ENCODE data around the gene PTGFRN. TPM values are rescaled to one million over a fixed set of nuclear protein-coding genes. Genes with fewer than 3 reads are reported as not detected.
A peak's percentile ranks its signal among the peaks of the same experiment; 100 is the strongest.

The PTGFRN gene
- total RNA-seq, 4 donors from 2014 or later, result 40.6 to 68.7 (median 56.0) TPM

GRCh38 chr1:116902027-116902426 is 7.7 kb upstream of the PTGFRN start:
- Histone ChIP-seq H3K36me3 (no peaks in the 10 kb centered on the region), H3K27ac (no peak overlapping the region), H3K4me3 (no peak overlapping the region), H3K27me3 (no peaks in the 10 kb centered on the region), H3K4me1 (peaks cover 0 to 8% (median 0%) of the 10 kb centered on the region in 3 donors), H3K9me3 (no peaks in the 10 kb centered on the region)
- TF ChIP-seq POLR2A (IDR thresholded peaks at IDR 0.05), result no peak
- TF ChIP-seq CTCF (IDR thresholded peaks at IDR 0.05), result no peak
- intact Hi-C loops (cut with DNase I), result no loop called here
- 54 to 63% methylated on average over 4 of the region's 5 CpGs for WGBS, 2 donors
- no peak for DNase-seq

GRCh38 chr1:116902723-116903383 is 6.9 kb upstream of the PTGFRN start:
- no peak for DNase-seq
- H3K27me3 ChIP-seq, result no peaks in the 10 kb centered on the region
- H3K27ac ChIP-seq, result no peak overlapping the region
- intact Hi-C loops (cut with DNase I), result no loop called here
- H3K4me1 ChIP-seq, result peaks cover 0 to 12% (median 0%) of the 10 kb centered on the region in 3 donors
- H3K4me3 ChIP-seq, result no peak overlapping the region
- no peaks in the 10 kb centered on the region for H3K9me3 ChIP-seq
- TF ChIP-seq CTCF (IDR thresholded peaks at IDR 0.05) (no peak), POLR2A (IDR thresholded peaks at IDR 0.05) (no peak)
- 47 to 84% methylated on average over 3 of the region's 3 CpGs for WGBS, 2 donors
- no peaks in the 10 kb centered on the region for H3K36me3 ChIP-seq

- DNase-seq, result no peak
- intact Hi-C loops (cut with DNase I), result no loop called here
- Histone ChIP-seq H3K36me3 (no peaks in the 10 kb centered on the region), H3K9me3 (no peaks in the 10 kb centered on the region), H3K4me1 (peaks cover 0 to 24% (median 7%) of the 10 kb centered on the region in 3 donors), H3K4me3 (no peak overlapping the region), H3K27ac (no peak overlapping the region), H3K27me3 (no peaks in the 10 kb centered on the region)
- 38 to 45% methylated on average over 2 of the region's 2 CpGs for WGBS, 2 donors
- TF ChIP-seq CTCF (IDR thresholded peaks at IDR 0.05) (no peak), POLR2A (IDR thresholded peaks at IDR 0.05) (no peak)
These were observed 4.9 kb upstream of the PTGFRN start for GRCh38 chr1:116904791-116905320.

GRCh38 chr1:116906812-116907211 is 2.9 kb upstream of the PTGFRN start:
- intact Hi-C loops (cut with DNase I), result no loop called here
- peak overlapping the region in 2 of 4 donors; percentile 14 to 46 for H3K27ac ChIP-seq
- TF ChIP-seq POLR2A (IDR thresholded peaks at IDR 0.05) (no peak), CTCF (IDR thresholded peaks at IDR 0.05) (no peak)
- 48 to 59% methylated on average over 3 of the region's 3 CpGs for WGBS, 2 donors
- DNase-seq, result no peak
- H3K27me3 ChIP-seq, result no peaks in the 10 kb centered on the region
- no peaks in the 10 kb centered on the region for H3K36me3 ChIP-seq
- H3K4me1 ChIP-seq, result peaks cover 4 to 37% (median 14%) of the 10 kb centered on the region in 3 donors
- no peak overlapping the region for H3K4me3 ChIP-seq
- H3K9me3 ChIP-seq, result no peaks in the 10 kb centered on the region

GRCh38 chr1:116907351-116907750 is 2.4 kb upstream of the PTGFRN start:
- Histone ChIP-seq H3K27me3 (no peaks in the 10 kb centered on the region), H3K4me3 (no peak overlapping the region), H3K9me3 (no peaks in the 10 kb centered on the region), H3K27ac (peak overlapping the region in 1 of 4 donors; percentile 46), H3K36me3 (no peaks in the 10 kb centered on the region), H3K4me1 (peaks cover 9 to 43% (median 19%) of the 10 kb centered on the region in 3 donors)
- 56 to 81% methylated on average over 3 of the region's 3 CpGs for WGBS, 2 donors
- intact Hi-C loops (cut with DNase I), result no loop called here
- TF ChIP-seq CTCF (IDR thresholded peaks at IDR 0.05) (no peak), POLR2A (IDR thresholded peaks at IDR 0.05) (no peak)
- no peak for DNase-seq

All from esophagus squamous epithelium (tissue), 5 donors.